HG03064 (cell line): ENCODE measurements around the gene TREH.
"Not testable (repeated sequence)": the region's sequence is repeated elsewhere in the genome, so short reads cannot be mapped to it uniquely, and the experiment has no call there.

Experiments
- ATAC-seq: cut with Tn5 transposase; IDR thresholded peaks from one replicate; pipeline ENCODE4 v1.9.1; 2021; ENCODE audit warnings: low read depth; ENCODE audit not compliant: unreplicated experiment

TREH gene

DNA sequence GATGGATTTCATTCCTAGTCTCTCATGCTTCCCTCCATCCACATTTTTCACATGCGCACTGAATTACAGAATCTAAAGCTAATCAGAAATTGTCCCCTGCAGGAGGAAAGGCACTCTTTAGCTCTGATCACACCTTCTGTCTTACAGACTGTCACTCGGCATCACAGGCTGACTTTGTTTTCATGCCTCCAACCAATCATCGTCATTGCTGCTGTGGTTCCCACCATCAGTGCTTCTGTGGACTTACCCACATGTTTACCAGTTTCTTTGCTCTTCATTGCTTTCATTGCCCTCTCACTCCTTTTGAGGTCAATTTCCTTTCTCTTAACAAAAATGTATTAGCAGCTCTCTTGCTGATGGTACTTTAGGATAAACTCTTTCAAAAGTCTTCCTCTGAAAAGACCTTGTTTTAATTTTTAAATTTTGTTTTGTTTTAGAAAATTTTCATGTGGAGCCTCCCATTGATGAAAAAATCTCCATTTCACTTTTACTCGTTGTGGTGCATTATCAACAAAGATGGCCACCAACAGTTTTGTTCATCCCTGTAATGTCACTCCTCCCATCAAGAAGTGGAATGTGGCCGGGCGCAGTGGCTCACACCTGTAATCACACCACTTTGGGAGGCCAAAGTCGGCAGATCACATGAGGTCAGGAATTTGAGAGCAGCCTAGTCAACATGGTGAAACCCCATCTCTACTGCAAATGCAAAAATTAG lies 20.2 kb upstream of the TREH start:
- ATAC-seq, result no peak

DNA sequence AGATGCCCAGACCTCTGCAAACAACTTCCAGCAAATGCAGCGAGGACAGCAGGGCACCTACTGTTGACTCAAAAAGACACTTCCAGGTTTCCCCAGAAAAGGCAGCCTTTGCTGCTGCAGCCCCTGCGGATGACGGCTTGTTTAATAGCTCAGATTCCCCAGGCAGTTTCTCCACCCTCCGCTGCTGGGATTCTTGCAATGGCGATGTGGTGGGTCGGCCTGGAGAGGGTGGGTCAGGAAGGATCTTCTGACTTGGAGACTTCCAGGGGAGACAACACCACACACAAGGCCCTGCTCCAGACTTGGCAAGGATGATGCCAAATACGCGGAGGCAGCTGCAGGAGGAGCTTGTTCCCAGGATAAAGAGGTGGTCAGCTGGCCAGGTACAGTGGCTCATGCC lies 17.9 kb upstream of the TREH start:
- ATAC-seq, result no peak

- no peak for ATAC-seq
These were observed 17.3 kb upstream of the TREH start for GRCh38 chr11:118696673-118697226.

- ATAC-seq, result no peak
These were observed 15.3 kb upstream of the TREH start for GRCh38 chr11:118694771-118695170.

GRCh38 chr11:118694185-118694584 lies 14.7 kb upstream of the TREH start:
- ATAC-seq, result no peak

DNA sequence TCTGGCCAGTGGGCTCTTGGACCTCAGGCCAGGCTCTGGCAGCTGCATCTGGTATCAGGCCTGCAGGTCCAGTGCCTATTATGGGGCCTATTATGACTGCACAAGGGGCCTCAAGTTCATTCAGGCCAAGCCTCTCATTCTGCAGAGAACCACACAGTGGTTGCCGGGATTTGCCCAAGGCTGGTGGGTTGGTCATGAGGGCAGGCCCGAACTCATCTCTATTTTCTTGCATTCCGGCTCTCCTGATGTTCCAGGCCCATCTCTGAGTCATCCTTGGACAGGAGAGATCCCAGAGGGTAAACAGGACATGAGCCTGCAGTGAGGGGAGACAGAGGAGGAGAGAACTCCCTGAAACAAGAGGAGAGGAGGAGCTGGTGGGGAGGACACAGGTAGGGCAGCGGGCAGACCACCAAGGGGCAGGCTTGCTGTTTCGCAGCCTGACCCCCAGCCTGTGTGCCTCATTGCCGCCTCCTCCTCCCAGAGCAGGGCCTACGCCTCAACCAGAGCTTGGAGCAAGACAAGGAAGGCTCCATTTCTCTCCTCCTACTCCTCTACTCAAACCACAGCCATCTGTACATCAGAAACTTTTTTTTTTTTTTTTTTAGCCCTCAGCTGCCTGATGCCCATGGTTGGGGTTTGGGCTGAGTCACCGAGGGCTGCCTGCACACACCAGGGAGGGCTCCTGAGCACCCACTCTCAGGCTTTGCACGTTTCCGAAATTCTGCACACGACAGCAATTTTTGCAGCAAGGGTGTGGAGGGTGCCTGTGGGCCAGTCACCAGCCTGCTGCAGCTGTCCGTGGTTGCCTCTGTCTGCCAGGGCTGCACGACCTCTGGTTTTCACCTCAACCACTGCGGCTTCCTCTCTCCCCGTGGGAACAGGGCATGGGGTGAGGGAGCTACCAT lies 12.7 kb upstream of the TREH start:
- ATAC-seq, result peak; percentile 38

GRCh38 chr11:118690553-118691304 lies 11.3 kb upstream of the TREH start:
- no peak for ATAC-seq

DNA sequence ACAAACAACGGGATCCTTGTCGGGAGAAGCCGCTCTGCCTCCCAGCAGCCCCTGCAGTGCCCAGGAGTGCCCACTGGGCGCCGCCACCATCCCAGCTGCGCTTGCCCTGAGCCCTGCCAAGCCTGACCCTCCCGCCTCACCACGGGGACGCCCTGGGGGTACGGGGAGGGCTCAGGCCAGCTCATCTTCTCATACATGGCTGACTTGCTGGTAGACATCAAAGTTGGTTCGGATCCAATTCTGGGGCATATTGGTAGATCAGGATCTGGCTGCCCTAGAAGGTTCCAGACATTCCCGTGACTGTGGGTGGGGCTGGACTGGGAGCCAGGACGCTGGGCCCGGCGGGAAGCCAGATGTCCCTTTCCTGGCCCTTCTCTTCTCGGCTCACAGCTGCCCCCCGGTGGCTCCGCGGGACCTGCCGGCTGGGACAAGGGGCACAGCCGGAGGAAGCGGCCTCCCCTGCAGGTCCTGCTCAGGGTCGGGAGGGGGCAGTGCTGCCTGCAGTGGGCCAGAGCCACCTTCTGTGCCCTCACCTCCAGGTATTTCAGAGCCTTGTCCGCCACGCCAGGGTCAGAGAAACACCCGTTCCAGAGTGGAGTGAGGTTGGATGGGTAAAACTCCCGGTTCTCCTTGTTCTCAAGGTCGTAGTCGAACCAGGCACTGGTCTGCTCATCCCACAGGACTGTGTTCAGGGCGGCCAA lies 10.6 kb upstream of the TREH start:
- peak; percentile 64 for ATAC-seq

DNA sequence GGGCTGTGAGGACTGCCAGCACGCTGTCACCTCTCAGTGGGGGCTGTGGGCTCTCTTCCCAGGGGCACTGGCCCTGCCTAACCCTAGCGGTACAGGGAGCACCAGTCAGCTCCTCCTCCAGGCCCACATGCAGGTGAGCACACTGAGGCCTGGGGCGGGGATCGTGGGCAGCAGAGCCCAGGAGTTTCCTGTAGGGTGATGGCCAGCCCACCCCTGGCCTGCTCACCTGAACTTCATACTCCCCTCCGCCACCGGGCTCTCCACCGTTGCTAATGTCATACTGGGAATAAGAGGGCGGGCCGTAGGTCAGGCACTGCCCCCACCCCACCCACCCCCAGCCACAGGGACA lies 10.0 kb upstream of the TREH start:
- ATAC-seq, result no peak

DNA sequence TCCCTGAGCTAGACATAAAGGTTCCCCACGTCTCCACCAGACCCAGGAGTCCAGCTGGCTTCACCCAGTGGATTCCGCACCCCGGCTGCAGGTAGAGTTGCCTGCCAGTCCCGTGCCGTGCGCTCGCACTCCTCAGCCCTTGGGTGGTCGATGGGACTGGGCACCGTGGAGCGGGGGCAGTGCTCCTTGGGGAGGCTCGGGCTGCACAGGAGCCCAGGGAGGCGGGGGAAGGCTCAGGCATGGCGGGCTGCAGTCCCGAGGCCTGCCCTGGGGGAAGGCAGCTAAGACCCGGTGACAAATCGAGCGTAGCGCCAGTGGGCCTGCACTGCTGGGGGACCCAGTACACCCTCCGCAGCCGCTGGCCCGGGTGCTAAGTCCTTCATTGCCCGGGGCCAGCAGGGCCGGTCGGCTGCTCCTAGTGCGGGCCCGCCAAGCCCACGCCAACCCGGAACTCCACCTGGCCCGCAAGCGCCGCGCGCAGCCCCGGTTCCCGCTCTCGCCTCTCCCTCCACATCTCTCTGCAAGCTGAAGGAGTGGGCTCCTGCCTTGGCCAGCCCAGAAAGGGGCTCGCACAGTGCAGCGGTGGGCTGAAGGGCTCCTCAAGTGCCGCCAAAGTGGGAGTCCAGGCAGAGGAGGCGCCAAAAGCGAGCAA lies 9.5 kb upstream of the TREH start:
- ATAC-seq, result no peak

DNA sequence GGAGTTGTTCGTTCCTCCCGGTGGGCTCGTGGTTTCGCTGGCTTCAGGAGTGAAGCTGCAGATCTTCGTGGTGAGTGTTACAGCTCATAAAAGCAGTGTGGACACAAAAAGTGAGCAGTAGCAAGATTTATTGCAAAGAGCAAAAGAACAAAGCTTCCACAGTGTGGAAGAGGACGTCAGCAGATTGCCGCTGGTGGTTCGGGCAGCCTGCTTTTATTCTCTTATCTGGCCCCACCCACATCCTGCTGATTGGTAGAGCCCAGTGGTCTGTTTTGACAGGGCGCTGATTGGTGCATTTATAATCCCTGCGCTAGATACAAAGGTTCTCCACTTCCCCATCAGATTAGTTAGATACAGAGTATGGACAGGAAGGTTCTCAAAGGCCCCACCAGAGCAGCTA lies 8.9 kb upstream of the TREH start:
- ATAC-seq, result not testable (repeated sequence)

DNA sequence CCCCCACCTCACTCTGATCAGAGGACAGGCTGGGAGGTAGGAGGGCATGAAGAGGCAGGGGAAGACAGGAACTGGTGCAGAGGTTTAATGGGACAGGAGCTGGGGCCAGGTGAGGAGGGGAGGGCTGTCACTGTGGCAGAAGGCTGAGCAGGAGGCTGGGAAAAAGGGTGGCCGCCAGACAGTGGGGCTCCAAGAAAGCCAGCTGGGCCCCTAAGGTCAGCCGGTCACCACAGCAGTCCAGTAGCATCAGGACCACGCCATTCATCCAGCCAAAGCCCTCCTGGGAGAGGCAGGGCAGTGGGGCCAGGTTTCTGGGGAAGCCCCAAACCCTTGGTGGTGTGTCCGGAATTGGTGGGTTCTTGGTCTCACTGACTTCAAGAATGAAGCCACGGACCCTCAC lies 8.5 kb upstream of the TREH start:
- ATAC-seq, result no peak

DNA sequence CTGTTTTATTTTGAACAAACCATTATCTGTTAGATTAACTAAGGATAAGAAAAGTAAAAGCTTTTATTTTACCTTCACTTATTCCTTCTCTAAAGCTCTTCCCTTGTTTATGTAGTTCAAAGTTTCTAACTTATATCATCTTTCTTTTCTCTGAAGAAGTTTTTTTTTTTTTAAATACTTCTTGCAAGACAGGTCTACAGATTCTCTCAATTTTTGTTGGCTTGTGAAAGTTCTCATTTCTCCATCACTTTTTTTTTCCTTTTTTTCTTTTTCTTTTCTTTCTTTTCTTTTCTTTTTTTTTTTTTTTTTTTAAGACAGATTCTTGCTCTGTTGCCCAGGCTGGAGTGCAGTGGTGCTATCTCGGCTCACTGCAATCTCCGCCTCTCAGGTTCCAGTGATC lies 4.7 kb upstream of the TREH start:
- no peak for ATAC-seq

DNA sequence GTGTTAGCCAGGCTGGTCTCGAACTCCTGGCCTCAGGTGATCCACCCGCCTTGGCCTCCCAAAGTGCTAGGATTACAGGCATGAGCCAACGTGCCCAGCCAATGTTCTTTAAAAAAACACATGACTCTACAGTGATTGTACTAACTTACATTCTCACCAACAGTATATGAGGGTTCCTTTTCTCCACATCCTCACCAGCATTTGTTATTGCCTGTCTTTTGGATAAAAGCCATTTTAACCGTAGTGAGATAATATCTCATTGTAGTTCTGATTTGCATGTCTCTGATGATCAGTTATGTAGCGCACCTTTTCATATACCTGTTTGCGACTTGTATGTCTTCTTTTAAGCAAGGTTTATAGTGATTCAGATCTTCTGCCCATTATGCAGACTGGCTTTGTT lies 3.5 kb upstream of the TREH start:
- not testable (repeated sequence) for ATAC-seq

GRCh38 chr11:118682372-118682771 lies 2.9 kb upstream of the TREH start:
- no peak for ATAC-seq

- not testable (repeated sequence) for ATAC-seq
These were observed 542 bp downstream of the TREH start for GRCh38 chr11:118678908-118679307.

GRCh38 chr11:118677977-118678376 lies 1.5 kb downstream of the TREH start:
- ATAC-seq, result no peak

DNA sequence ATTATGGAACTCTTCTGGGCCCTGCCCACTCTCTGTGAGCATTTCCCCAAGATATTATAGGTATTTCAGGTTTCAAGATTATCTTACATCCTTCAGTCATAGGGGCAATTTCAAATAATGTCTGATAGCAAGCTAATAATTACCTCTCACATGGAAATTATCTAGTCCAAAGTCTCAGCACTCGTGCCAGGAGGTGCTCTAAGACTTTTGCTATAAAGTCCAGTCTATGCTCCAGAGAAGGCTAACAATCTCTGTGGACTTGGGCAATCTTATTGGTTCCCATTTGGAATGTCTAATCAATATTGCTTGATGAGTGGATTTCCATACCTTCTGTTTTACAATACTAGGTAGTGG lies 5.4 kb downstream of the TREH start:
- ATAC-seq, result no peak

DNA sequence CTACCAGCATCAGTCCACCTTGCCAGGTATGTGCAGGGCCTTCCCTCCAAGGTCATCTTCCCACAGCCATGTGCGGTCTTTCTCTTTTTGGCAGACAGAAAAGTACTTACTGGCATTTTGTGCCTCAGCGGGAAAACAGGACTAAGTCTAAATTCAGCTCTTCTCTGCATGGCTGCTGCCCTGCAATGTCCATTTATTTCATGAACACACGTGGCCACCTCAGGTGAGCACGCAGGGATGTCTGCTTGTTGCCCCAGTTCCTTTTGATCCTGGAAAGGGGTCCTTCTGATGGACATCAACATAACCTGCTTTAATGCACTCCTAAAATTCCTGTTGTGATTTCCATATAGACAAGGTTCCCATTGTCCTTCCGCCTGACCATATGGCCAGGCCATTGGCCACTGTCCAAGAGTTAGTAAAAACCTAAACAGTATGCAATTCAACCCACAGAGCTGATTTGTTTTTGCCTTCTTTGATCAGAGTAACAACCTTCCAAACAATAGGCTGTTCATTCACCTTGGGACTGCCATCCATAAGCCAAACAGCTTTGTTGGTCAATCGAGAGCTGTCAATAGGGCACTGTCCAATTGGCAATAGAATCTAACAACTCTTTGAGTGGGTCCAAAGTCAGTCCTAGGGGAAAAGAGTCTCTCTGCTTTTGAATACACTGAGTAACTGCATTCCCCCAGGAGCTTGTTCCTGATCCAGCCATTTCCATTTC lies 5.9 kb downstream of the TREH start:
- ATAC-seq, result no peak
